ENCODE results near the gene PRKG2.

DNA sequence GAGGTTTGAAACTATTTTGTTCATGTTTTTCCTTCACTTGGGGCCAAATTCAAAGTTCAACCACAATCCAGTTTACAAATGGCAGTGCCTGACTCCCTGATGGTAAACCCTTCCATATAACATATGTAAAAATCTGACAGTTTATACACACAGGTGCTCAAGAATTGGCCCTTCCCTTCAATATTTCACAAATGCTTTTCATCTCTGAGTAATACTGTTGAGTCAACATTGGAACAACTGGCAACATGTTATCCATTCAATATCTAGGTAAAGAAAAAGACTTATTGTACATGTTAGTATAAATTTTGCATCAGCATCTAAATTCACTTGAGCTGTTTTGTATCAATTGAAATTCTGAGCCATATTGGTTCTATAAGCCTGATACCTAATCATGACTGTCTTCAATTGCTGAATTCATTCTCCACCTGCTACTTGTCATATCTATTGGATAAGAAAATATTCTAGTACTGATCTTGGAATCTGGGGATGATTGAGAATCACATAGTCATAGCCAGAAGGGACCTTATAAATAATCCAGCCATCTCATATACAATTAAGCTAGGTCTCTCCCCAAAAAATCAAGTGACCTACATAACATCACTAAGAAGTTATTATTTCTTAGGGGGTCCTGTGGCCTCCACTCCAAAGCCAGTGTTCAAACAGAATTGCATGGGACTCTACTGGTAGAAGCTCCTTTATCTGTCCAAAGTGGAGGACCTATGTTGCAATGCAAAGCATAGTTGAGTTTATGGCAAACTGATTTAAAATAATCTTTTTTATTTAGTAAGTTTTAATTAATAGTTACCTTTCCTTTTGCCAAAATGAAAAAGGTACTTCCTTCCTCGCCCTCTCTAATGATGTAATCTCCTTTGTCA, 61.9 kb downstream of the PRKG2 start:
- TF ChIP-seq ZSCAN9 (CRISPR knock-in tag; IDR thresholded peaks at IDR 0.05; ENCODE audit: borderline replicate concordance): no peak
- no peak for TF ChIP-seq EHMT2 (IDR thresholded peaks at IDR 0.05; ENCODE audit: borderline replicate concordance, low read depth, low read length)
- TF ChIP-seq ZNF292 (CRISPR knock-in tag; IDR thresholded peaks at IDR 0.05; ENCODE audit: borderline replicate concordance, low read depth): no peak
- TF ChIP-seq EZH2 (conservative IDR thresholded peaks at IDR 0.05; ENCODE audit: low read depth, low read length): no peak
- no peak for TF ChIP-seq TAF1 (CRISPR knock-in tag; IDR thresholded peaks at IDR 0.05)
